Fibroblast of villous mesenchyme (primary cell): Measurements from ENCODE around the gene NOS3. TPM values are rescaled to one million over a fixed set of nuclear protein-coding genes. Genes with fewer than 3 reads are reported as not detected.
A peak's percentile ranks its signal among the peaks of the same experiment; 100 is the strongest.

Experiments used
- DNase-seq: peaks from one replicate; pipeline ENCODE4 v3.0.0-alpha.2; 2010; ENCODE audit warnings: low read depth
- H3K4me3 ChIP-seq: 2 replicates; pipeline ENCODE4 v1.5.1; 2011; ENCODE audit warnings: low read depth, mild to moderate bottlenecking, low read length
- CTCF ChIP-seq: IDR thresholded peaks from 2 replicates; pipeline ENCODE4 v1.5.1; 2012; ENCODE audit warnings: low read depth, mild to moderate bottlenecking, low read length; ENCODE audit not compliant: insufficient read depth
- total RNA-seq: library from RNA; depleted of rRNA; stranded (reverse); fragments of >200 nt; gene quantifications from 2 replicates; pipeline ENCODE4 v1.2.3, GENCODE V29; 2012

The NOS3 gene
- total RNA-seq, 1 donor, result 1.3 TPM

- peak; percentile 77 for DNase-seq
- H3K4me3 ChIP-seq, result peak overlapping the region; percentile 54
- no peak for TF ChIP-seq CTCF
These were observed 71.8 kb downstream of the NOS3 start for GRCh38 chr7:151062399-151063211.

- peak overlapping the region; percentile 29 for H3K4me3 ChIP-seq
- no peak for TF ChIP-seq CTCF
- peak; percentile 91 for DNase-seq
These were observed 72.4 kb downstream of the NOS3 start for GRCh38 chr7:151063212-151063561.

Other genes starting within 250 kb of the NOS3 start
- 0.43 TPM in 1 of 2 replicates, not detected in the other for gene TMEM176B, start 190.7 kb upstream of the NOS3 start, total RNA-seq
- gene TMEM176A, start 190.2 kb upstream of the NOS3 start, total RNA-seq, result under 0.01 TPM in 1 of 2 replicates, not detected in the other
- gene AOC1, start 138.5 kb upstream of the NOS3 start, total RNA-seq, result not detected in 2 replicates
- gene KCNH2, start 12.7 kb upstream of the NOS3 start, total RNA-seq, result 0.64 and 2.6 TPM in 2 replicates
- under 0.01 and 0.32 TPM in 2 replicates for gene ATG9B, start 33.5 kb downstream of the NOS3 start, total RNA-seq
- 35.4 and 36.4 TPM in 2 replicates for gene ABCB8, start 37.4 kb downstream of the NOS3 start, total RNA-seq
- under 0.01 and 0.32 TPM in 2 replicates for gene ASIC3, start 57.5 kb downstream of the NOS3 start, total RNA-seq
- 22.2 and 22.9 TPM in 2 replicates for gene CDK5, start 66.9 kb downstream of the NOS3 start, total RNA-seq
- gene SLC4A2, start 68.6 kb downstream of the NOS3 start, total RNA-seq, result 85.5 and 102 TPM in 2 replicates
- 87.2 and 103 TPM in 2 replicates for gene FASTK, start 89.8 kb downstream of the NOS3 start, total RNA-seq
- 17.7 and 21.6 TPM in 2 replicates for gene TMUB1, start 92.5 kb downstream of the NOS3 start, total RNA-seq
- gene AGAP3, start 95.5 kb downstream of the NOS3 start, total RNA-seq, result 59.2 and 83.8 TPM in 2 replicates
- gene GBX1, start 176.7 kb downstream of the NOS3 start, total RNA-seq, result not detected in 2 replicates
- not detected in 2 replicates for gene ASB10, start 196.2 kb downstream of the NOS3 start, total RNA-seq
- not detected in 2 replicates for gene H2BK1, start 219.5 kb downstream of the NOS3 start, total RNA-seq
- gene ABCF2, start 236.2 kb downstream of the NOS3 start, total RNA-seq, result 47.7 and 70.0 TPM in 2 replicates
- gene CHPF2, start 241.5 kb downstream of the NOS3 start, total RNA-seq, result 80.9 and 90.7 TPM in 2 replicates